Stimulated activated naive CD4-positive, alpha-beta T cell (primary cell): ENCODE measurements around the gene CALR.
A peak's percentile ranks its signal among the peaks of the same experiment; 100 is the strongest.

Experiments used
- DNase-seq, 6 experiments: peaks; one replicate each; lab custom pipeline; 2025; lab: John Stamatoyannopoulos, UW

CALR gene

DNA sequence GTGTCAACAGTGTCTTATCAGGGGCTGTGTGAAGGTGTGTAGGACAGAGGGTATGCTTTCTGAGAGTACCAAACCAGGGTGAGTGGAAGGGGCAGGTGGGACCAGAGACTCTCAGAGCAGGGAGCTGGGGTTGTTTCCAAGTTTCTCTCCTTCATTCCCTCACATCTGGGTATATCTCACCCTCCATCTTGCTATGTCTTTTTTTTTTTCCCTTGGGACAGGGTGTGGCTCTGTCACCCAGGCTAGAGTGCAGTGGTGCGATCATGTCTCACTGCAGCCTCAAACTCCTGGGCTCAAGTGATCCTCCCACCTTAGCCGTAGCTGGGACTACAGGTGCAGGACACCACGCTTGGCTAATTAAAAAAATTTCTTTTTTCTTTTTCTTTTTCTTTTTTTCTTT, 41.6 kb downstream of the CALR start:
- no peak for DNase-seq

DNA sequence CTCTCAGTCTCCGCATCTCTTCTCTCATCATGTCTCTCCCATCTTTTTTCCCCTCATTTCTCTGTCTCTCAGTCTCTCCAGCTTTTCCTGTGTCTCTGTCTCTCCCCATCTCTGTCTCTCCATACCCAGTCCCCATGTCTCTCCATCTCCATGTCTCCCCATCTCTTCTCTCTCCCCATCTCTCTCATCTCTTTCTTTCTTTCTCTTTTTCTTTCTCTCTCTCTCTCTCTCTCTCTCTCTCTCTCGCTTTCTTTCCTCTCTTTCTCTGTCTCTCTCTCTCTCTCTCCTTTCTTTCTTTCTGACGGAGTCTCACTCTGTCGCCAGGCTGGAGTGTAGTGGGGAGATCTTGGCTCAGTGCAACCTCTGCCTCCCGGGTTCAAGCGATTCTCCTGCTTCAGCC, 44.2 kb downstream of the CALR start:
- no peak for DNase-seq

DNA sequence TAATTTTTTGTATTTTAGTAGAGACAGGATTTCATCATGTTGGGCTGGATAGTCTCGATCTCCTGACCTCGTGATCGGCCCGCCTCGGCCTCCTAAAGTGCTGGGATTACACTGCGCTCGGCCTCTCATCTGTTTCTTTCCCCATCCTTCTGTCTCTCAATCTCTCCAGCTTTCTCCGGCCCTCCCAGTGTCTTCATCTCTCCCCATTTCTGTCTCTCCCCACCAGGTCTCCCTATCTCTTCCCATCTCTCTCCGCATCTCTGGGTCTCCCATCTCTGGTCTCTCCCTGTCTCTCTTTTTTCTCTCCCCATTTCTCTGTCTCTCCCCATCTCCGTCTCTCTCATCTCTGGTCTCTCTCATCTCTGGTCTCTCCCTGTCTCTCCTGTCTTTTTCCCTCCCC, 44.7 kb downstream of the CALR start:
- no peak for DNase-seq

DNA sequence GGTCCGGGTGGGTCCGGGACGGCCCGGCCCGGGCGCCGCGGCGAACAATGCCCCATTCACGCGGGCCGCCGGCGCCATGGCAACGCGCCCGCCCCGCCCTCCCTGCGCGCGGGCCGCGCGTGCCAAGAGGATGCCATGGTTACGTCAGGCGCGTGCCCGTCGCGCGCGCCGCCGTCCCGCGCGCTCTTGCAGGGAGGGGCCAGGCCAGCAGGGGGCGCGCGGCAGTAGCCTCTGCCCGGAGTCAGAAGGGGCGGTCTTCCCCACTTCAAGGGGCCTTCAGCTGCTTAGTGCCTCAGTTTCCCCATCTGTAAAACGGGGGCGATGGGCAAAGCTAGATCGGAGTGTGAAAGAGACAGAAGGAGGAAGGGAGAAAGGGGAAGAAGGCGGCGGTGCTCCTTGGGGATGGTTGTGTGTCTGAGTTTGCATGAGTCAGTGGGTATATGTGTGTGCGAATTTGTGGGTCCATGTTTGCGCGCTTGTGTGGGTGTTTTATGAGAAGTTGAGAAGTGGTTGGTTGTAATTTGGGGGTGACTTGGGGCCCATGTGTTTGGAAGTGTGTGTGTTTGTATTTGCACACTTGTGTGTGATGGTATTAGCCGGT, 45.2 kb downstream of the CALR start:
- DNase-seq = peak; percentile 63 to 88 (median 76)

DNA sequence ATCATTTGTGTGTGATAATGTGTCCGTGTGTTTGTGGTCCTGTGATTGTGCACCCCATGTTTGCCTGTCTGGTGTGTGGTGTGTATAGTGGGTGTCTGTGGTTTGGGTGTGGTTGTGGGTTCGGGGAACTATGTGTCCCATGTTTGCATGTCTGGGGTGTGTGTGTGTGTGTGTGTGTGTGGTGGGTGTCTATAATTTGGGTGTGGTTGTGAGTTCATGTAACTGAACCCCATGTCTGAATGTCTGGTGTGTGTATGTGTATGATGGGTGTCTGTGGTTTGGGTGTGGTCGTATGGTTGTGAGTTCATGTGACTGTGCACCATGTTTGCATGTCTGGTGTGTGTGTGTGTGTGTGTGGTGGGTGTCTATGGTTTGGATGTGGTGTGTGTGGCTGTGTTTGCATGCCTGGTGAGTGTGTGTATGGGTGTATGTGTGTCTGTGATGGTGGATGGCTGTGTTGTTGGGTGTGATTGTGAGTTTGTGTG, 45.8 kb downstream of the CALR start:
- no peak for DNase-seq

DNA sequence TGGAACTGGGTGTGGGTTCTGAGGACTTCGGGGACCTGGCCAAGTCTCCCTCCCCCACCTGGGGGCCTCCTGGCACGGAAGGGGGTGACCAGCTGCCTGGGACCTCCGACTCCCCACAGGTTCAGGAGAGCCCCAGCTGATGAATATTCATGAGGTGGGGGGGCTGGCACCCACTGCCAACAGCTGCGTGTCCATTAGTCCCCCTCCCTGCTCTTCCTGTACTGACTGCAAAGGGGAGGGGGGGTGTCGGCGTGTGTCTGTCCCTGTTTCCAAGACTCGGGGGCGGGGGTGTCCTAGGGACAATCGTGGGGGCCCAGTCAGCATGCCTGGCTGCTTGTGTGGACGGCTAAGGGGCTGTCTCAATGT, 46.3 kb downstream of the CALR start:
- no peak for DNase-seq

DNA sequence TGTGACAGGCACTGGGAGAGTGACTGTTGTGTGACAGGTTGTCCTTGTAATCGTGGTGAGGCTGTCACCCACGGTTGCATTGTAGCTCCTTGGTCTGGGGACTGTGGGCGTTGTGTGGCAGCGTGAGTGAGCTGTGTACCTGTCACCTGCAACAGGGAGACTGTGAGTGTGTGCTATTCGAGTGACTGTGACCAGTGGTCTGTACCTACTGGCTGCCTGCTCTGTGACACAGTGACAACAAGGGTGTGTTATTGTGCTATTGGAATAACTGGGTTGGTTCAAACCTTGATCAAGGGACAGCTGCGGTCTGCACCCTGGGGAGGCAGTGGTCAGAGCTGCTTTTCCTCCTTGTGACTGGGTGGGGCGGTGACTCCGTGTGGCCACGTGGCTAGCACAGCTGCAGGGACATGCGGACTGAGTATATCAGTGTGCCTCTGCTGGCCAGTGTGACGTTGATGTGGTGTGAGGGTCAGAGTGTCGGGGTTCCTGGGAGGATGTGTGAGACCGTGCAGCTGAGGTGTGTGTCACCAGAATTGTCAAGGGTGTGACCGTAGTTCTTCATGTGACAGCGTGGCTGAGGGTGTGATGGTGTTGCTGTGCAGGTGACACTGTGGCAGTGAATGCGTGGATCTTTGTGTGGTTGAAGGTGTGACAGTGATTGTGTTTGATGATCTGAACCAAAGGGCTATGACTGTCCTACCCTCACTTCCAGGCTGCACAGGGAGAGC, 46.8 kb downstream of the CALR start:
- DNase-seq = no peak

DNA sequence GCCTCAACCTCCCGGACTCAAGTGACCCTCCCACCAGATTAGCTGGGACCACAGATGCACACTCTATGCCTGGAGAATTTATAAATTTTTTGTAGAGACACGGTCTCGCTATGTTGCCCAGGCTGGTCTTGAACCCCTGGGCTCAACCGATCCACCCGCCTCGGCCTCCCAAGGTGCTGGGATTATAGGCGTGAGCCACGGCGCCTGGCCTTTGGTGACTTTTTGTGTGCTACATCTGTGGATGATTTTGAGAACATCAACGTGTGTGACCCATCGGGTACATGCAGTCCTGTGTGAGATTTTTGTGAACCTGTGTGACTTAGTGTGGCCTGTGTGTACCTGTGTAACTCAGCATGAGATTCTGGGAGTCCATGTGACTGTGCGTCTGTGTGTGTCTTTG, 48.3 kb downstream of the CALR start:
- DNase-seq = no peak

DNA sequence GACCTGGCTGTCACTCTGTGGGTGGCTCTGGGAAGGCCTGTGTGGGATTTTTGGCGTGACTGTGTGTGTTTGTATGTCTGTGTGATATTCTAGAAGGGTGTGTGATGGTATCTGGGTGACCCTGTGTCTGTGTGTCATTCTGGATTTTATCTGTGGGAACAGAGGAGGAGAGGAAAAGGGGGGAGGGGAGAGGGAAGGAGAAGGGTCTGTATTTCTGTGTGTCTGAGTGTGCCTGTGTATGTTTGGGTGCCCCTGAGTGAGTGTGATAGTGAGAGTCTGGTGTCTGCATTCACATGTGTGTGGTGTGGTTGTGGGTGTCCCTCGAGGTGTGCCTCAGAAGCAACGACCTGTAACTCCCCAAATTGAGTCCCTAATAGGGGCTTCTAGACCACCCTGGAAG, 48.8 kb downstream of the CALR start:
- DNase-seq = no peak

DNA sequence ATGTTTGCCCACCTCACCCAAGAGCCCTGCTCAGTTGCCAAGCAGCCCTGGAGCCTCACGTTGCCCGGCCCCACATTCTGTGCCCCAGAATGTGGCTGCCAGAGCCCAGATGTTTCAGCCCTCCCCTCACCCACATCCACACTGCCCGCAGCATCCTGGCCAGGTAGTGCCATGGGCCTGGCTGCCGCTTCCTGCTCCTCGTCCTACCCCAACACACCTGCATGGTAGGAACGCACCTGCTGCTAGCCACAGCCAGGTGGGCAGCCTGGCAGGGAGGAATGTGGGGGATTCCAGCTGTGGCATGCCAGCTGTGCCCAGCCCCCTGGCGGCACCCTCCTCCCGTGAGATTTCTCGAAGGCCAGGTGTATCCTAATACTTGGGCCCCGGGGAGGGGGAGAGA, 49.4 kb downstream of the CALR start:
- no peak for DNase-seq

DNA sequence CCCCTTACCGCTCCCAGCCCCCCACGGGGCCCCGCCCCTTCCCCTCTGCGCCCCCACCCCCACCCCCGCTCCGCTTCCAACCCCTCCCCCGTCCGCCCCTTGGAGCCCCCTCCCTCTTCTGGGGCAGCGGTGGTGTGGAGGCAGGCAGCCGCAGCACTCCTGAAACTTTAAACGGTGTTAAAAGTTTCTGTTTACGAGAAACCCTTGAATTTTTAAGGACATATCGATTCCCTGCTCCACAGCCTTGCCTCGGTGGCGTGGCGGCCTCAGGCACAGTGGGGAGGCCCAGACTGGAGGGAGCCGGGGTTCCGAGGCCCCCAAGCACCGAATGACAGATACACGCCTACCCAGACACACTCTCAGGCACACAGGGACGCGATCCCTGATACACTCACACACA, 52.0 kb downstream of the CALR start:
- DNase-seq = no peak

DNA sequence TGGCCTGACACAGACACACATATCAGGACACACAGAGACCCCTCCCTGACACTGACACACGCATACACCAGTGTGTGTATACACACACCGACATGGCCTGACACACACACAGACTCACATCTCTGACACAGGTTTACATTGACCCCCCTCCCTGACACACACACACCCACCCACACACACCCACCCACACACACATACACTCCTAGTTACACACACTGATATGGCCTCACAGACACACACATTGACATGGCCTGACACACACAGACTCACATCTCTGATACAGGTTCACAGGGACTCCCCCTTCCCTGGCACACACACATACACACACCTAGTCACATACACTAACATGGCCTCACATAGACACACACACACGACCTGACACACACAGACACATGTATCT, 52.4 kb downstream of the CALR start:
- DNase-seq = no peak

DNA sequence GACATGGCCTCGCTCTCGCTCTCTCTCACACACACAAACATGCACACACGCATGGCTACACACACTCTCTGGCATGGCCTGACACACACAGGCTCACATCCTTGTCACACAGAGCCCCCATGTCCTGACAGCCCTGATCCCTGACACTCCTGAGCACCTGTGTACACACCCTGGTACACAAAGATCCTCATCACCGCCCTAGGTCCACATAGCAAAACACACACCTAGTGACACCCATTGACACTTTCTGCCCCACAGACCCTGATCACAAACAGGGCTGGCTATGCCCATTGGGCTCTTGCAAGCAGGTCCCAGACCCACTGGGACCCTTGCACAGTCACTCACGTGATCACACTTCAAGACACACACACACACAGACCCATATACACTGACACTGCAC, 52.9 kb downstream of the CALR start:
- no peak for DNase-seq

DNA sequence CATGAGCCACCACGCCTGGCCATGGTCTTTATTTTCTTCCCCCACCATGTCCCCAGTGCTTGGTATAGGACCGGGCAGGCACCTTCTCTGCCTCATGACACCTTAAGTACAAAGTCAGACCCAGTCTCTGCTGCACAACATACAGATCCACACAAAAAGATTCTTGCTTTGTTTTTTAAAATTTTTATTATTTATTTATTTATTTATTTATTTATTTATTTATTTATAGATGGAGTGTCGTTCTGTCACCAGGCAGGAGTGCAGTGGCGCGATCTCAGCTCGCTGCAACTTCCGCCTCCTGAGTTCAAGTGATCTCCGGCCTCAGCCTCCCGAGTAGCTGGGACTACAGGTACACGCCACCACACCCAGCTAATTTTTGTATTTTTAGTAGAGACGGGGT, 54.3 kb downstream of the CALR start:
- DNase-seq = no peak

DNA sequence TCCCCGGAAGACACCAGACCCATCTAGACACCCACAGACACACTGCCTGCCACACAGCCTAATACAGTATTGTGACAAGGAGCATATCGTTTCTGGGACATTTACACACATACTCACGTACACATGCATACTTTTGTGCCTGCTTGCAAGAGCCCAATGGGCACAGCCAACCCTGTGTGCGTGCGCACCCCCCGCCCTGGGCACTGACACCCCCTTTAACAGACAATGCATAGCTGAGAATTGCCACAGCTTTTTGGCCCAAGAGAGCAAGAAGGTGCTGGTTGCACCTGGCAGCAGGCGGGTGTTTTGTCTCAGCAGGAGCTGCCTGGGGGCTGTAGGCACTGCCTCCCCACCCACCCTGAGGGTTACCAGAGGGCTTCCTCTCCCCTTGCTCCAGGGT, 55.2 kb downstream of the CALR start:
- no peak for DNase-seq
